ENCODE data around the gene AK8. TPM values are rescaled to one million over a fixed set of nuclear protein-coding genes. Genes with fewer than 3 reads are reported as not detected.

Gene AK8
- total and polyA plus RNA-seq, 9 donors: 0.36 to 9.8 (median 1.6) TPM

- WGBS, 3 donors: 67 to 73% (median 70%) methylated on average over 11 of the region's 11 CpGs
- Histone ChIP-seq H3K36me3 (no peaks in the 10 kb centered on the region), H3K9me3 (peaks cover 0 to 4% of the 10 kb centered on the region in 2 donors), H3K27ac (no peak overlapping the region), H3K27me3 (no peaks in the 10 kb centered on the region), H3K4me3 (no peak overlapping the region), H3K4me1 (ENCODE audit: insufficient read depth) (no peaks in the 10 kb centered on the region)
- intact Hi-C loops (cut with DNase I): no loop called here
- TF ChIP-seq CTCF (IDR thresholded peaks at IDR 0.05): no peak
- no peak for TF ChIP-seq EP300 (IDR thresholded peaks at IDR 0.05)
- TF ChIP-seq POLR2A (IDR thresholded peaks at IDR 0.05): no peak
- no peak for DNase-seq
Measured at GRCh38 chr9:132820169-132820944, 57.7 kb downstream of the AK8 start.

- H3K4me3 ChIP-seq: no peak overlapping the region
- 75 to 83% (median 78%) methylated on average over 4 of the region's 4 CpGs for WGBS, 3 donors
- no peaks in the 10 kb centered on the region for H3K36me3 ChIP-seq
- H3K27me3 ChIP-seq: no peaks in the 10 kb centered on the region
- H3K4me1 ChIP-seq (ENCODE audit: insufficient read depth): no peaks in the 10 kb centered on the region
- intact Hi-C loops (cut with DNase I): no loop called here
- TF ChIP-seq CTCF (IDR thresholded peaks at IDR 0.05): no peak
- no peak for TF ChIP-seq POLR2A (IDR thresholded peaks at IDR 0.05)
- TF ChIP-seq EP300 (IDR thresholded peaks at IDR 0.05): no peak
- peaks cover 0 to 4% of the 10 kb centered on the region in 2 donors for H3K9me3 ChIP-seq
- no peak for DNase-seq
- no peak overlapping the region for H3K27ac ChIP-seq
Measured at GRCh38 chr9:132818588-132818987, 59.5 kb downstream of the AK8 start.

GRCh38 chr9:132814937-132815336 is 63.1 kb downstream of the AK8 start:
- no peak for DNase-seq
- Histone ChIP-seq H3K4me3 (no peak overlapping the region), H3K4me1 (ENCODE audit: insufficient read depth) (no peaks in the 10 kb centered on the region), H3K27ac (no peak overlapping the region), H3K36me3 (no peaks in the 10 kb centered on the region), H3K27me3 (no peaks in the 10 kb centered on the region), H3K9me3 (peaks cover 0 to 4% of the 10 kb centered on the region in 2 donors)
- 72 to 80% (median 76%) methylated on average over 14 of the region's 14 CpGs for WGBS, 3 donors
- intact Hi-C loops (cut with DNase I): no loop called here
- TF ChIP-seq CTCF (IDR thresholded peaks at IDR 0.05) (no peak), POLR2A (IDR thresholded peaks at IDR 0.05) (no peak), EP300 (IDR thresholded peaks at IDR 0.05) (no peak)

- WGBS, 3 donors: 91 to 93% (median 91%) methylated on average over 13 of the region's 13 CpGs
- no peak overlapping the region for H3K27ac ChIP-seq
- TF ChIP-seq POLR2A (IDR thresholded peaks at IDR 0.05) (no peak), EP300 (IDR thresholded peaks at IDR 0.05) (no peak), CTCF (IDR thresholded peaks at IDR 0.05) (no peak)
- H3K9me3 ChIP-seq: peaks cover 0 to 4% of the 10 kb centered on the region in 2 donors
- no peak for DNase-seq
- no peak overlapping the region for H3K4me3 ChIP-seq
- no peaks in the 10 kb centered on the region for H3K27me3 ChIP-seq
- no peaks in the 10 kb centered on the region for H3K4me1 ChIP-seq (ENCODE audit: insufficient read depth)
- intact Hi-C loops (cut with DNase I): no loop called here
- H3K36me3 ChIP-seq: no peaks in the 10 kb centered on the region
Measured at GRCh38 chr9:132813115-132813771, 64.8 kb downstream of the AK8 start.

Measured in ovary (tissue), 9 donors.